DOHH2 (cell line): ENCODE data around the gene SNAI1.

ENCODE experiments used
- CTCF ChIP-seq: fragments of 200-600 bp; sonication (generic); IDR thresholded peaks from one replicate; pipeline ENCODE4 v1.5.1; 2014; ENCODE audit warnings: antibody characterized with exemption, mild to moderate bottlenecking, low read depth, low read length; ENCODE audit not compliant: poor library complexity, severe bottlenecking
- EZH2phosphoT487 ChIP-seq: fragments of 200-600 bp; sonication (generic); IDR thresholded peaks from 2 replicates; pipeline ENCODE4 v1.6.1; 2017; ENCODE audit warnings: borderline replicate concordance, mild to moderate bottlenecking, antibody characterized with exemption, low read length, moderate library complexity, mixed read lengths

- TF ChIP-seq CTCF = no peak
- no peak for TF ChIP-seq EZH2phosphoT487
These were observed 20.5 kb downstream of the SNAI1 start for GRCh38 chr20:50003253-50003656.
